ENCODE data around the gene PGAM2. TPM values are rescaled to one million over a fixed set of nuclear protein-coding genes. Genes with fewer than 3 reads are reported as not detected.

The PGAM2 gene
- total and polyA plus RNA-seq, 2 of the 13 experiments (the other 11 are each of a cell fraction or from before 2014, with no cell fraction given) = 0.22 TPM; not detected in 1

GRCh38 chr7:44043902-44044301 is 21.5 kb downstream of the PGAM2 start:
- 6% methylated on average over 8 of the region's 8 CpGs for WGBS (ENCODE audit: low lambda C conversion rate)
- intact Hi-C loops (cut with micrococcal nuclease; ENCODE audit: unreplicated experiment) (no loop called here), in situ Hi-C loops (cut with HindIII; ENCODE audit: extremely low pct_ligation_motif_present, low pct_unique_long_range_greater_than_20kb) (no loop called here)
- TSS peak; percentile 75 for BruUV-seq (replicated peaks)
- Histone ChIP-seq H3K9ac (ENCODE audit: insufficient read depth, low read depth, low read length) (peak overlapping the region; percentile 88), H2AFZ (ENCODE audit: low read length) (peak overlapping the region; percentile 71), H3K4me2 (ENCODE audit: low read depth, low read length) (peak overlapping the region; percentile 92), H3K27me3 (ENCODE audit: control insufficient read depth in 1 of 2, insufficient read depth in 2 of 2, low read length in 2 of 2) (no peaks in the 10 kb centered on the region; a peak in 1 of 5 replicates), H3K4me1 (ENCODE audit: insufficient read depth, low read length) (peaks cover 45% of the 10 kb centered on the region), H3K79me2 (ENCODE audit: insufficient read depth, low read length) (peaks cover 27% of the 10 kb centered on the region), H3K4me3 (replicated peaks in 1 of 3; ENCODE audit: insufficient read depth in 1 of 3, low read depth in 2 of 3, low read length in 3 of 3) (peak overlapping the region; percentile 85 to 96 (median 85)), H4K20me1 (ENCODE audit: insufficient read depth, low read length) (no peaks in the 10 kb centered on the region), H3K27ac (ENCODE audit: extremely low read length, insufficient read depth, low read length) (peak overlapping the region; percentile 69), H3K36me3 (replicated peaks in 1 of 2; ENCODE audit: control insufficient read depth in 1 of 2, insufficient read depth in 2 of 2, low read length in 2 of 2) (peaks cover 6 to 10% of the 10 kb centered on the region in 2 experiments; a peak in 3 of 5 replicates), H3K9me3 (ENCODE audit: low read length) (no peaks in the 10 kb centered on the region)
- POLR2A ChIA-PET = interaction anchor here (0.6 to 1.7 kb wide), 7 partner anchors 8 to 38 kb away, joined by 3 to 12 read pairs (median 3); no protein-coding TSS in a partner anchor
- FAIRE-seq = no peak
- no peak for DNase-seq (ENCODE audit: low spot score)
- ATAC-seq = no peak; the same call in 2 of the 3 replicates
- CTCF ChIA-PET (ENCODE audit: low intra/inter-chr PET ratio, low total read pairs) = no interaction called here
- TF ChIP-seq ZBTB38 (CRISPR knock-in tag; IDR thresholded peaks at IDR 0.05) (no peak), ZNF746 (CRISPR knock-in tag; IDR thresholded peaks at IDR 0.05) (no peak), KDM4B (CRISPR knock-in tag; IDR thresholded peaks at IDR 0.05) (no peak), ELF3 (CRISPR knock-in tag; IDR thresholded peaks at IDR 0.05) (no peak), RAD51 (IDR thresholded peaks at IDR 0.05; ENCODE audit: borderline replicate concordance) (no peak), IRX3 (CRISPR knock-in tag; IDR thresholded peaks at IDR 0.05; ENCODE audit: borderline replicate concordance, low read depth) (no peak), NFATC3 (CRISPR knock-in tag; IDR thresholded peaks at IDR 0.05) (0 out of 2 replicates have a peak, but pooled peaks have one; percentile 2), ZNF891 (CRISPR knock-in tag; IDR thresholded peaks at IDR 0.05) (0 out of 2 replicates have a peak, but pooled peaks have one; percentile 2), ZNF367 (CRISPR knock-in tag; IDR thresholded peaks at IDR 0.05; ENCODE audit: borderline replicate concordance) (no peak), ZMAT3 (CRISPR knock-in tag; conservative IDR thresholded peaks at IDR 0.05) (no peak; the same call in 1 of the 2 replicates), ASH2L (IDR thresholded peaks at IDR 0.05; ENCODE audit: insufficient read length, low read depth, low read length) (no peak), ZNF709 (CRISPR knock-in tag; IDR thresholded peaks at IDR 0.05) (no peak), ZNF556 (CRISPR knock-in tag; IDR thresholded peaks at IDR 0.05; ENCODE audit: borderline replicate concordance) (no peak; the same call in 1 of the 2 replicates), ZKSCAN8 (CRISPR knock-in tag; IDR thresholded peaks at IDR 0.05; ENCODE audit: borderline replicate concordance) (no peak), E2F1 (CRISPR knock-in tag; IDR thresholded peaks at IDR 0.05) (no peak), NCOA1 (CRISPR knock-in tag; IDR thresholded peaks at IDR 0.05) (0 out of 2 replicates have a peak, but pooled peaks have one; percentile 29), PTBP1 (IDR thresholded peaks at IDR 0.05; ENCODE audit: low read depth, low read length, poor library complexity, severe bottlenecking) (no peak), NBN (conservative IDR thresholded peaks at IDR 0.05) (no peak), ZNF263 (CRISPR knock-in tag; IDR thresholded peaks at IDR 0.05) (peak; percentile 87), NFIC (IDR thresholded peaks at IDR 0.05; ENCODE audit: low read length) (no peak), REL (CRISPR knock-in tag; conservative IDR thresholded peaks at IDR 0.05) (0 out of 2 replicates have a peak, but pooled peaks have one; percentile 7), YEATS2 (CRISPR knock-in tag; IDR thresholded peaks at IDR 0.05; ENCODE audit: borderline replicate concordance) (no peak), HHEX (CRISPR knock-in tag; IDR thresholded peaks at IDR 0.05) (no peak), ZNF605 (CRISPR knock-in tag; IDR thresholded peaks at IDR 0.05) (no peak), FOSL2 (CRISPR knock-in tag; IDR thresholded peaks at IDR 0.05) (no peak)

Measured in HepG2 (cell line).